ENCODE measurements around the gene CNTN6. TPM values are rescaled to one million over a fixed set of nuclear protein-coding genes. Genes with fewer than 3 reads are reported as not detected.

CNTN6 gene
- total and polyA plus RNA-seq, 2 of the 4 experiments (the other 2 are of a cell fraction), result not detected

DNA sequence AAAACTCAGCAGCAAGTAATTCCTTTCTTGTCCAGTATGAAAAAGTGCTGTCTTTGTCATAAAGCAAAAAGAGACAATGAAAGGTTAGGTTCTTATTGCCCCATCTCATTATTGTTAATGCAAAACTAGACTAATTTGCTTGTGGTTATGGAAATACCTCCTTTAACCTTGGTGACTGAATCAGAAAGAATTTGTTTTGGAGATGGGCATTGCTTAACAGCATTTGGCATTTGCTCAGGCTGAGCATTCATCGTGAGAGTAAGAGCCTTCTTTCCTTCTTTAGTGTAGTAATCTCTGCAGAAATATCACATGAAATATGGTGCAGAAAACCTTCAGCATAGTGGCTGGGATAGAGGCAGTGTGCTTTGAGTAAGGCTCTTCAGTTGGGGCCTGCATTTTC lies 103.1 kb downstream of the CNTN6 start:
- Histone ChIP-seq H3K56ac (ENCODE audit: extremely low read depth, insufficient read depth, low read length) (no peak overlapping the region), H3K9me1 (ENCODE audit: insufficient read depth, low read length) (no peaks in the 10 kb centered on the region), H3K9ac (ENCODE audit: low read depth, low read length) (no peak overlapping the region), H3K27me3 (ENCODE audit: control insufficient read depth, insufficient read depth, low read length) (no peaks in the 10 kb centered on the region), H3K79me1 (ENCODE audit: low read depth in 1 of 2, low read length in 2 of 2) (no peaks in the 10 kb centered on the region), H2BK20ac (ENCODE audit: low read depth, low read length) (no peak overlapping the region), H3K18ac (ENCODE audit: low read depth, low read length) (no peak overlapping the region), H3K4ac (ENCODE audit: low read depth, low read length) (no peak overlapping the region), H3K23ac (ENCODE audit: low read depth, low read length) (no peak overlapping the region), H2BK5ac (ENCODE audit: low read depth, low read length, poor library complexity, severe bottlenecking) (peak overlapping the region; percentile 8), H4K5ac (ENCODE audit: low read depth, low read length) (no peak overlapping the region), H3K36me3 (ENCODE audit: control insufficient read depth, insufficient read depth, low read length) (no peaks in the 10 kb centered on the region), H4K8ac (ENCODE audit: low read depth in 2 of 2, low read length in 2 of 2) (no peak overlapping the region), H3K27ac (ENCODE audit: insufficient read depth, low read length) (no peak overlapping the region), H2AK5ac (ENCODE audit: low read depth, low read length) (no peak overlapping the region), H4K91ac (ENCODE audit: insufficient read depth, low read depth, low read length) (no peak overlapping the region), H3K14ac (replicated peaks; ENCODE audit: low read depth, low read length) (no peak overlapping the region), H2BK120ac (ENCODE audit: low read depth, low read length) (no peak overlapping the region), H2AFZ (replicated peaks; ENCODE audit: low read length, poor library complexity) (no peak overlapping the region), H3K4me1 (ENCODE audit: control insufficient read depth, insufficient read depth, low read length) (no peaks in the 10 kb centered on the region), H4K20me1 (ENCODE audit: insufficient read depth, low read length) (no peaks in the 10 kb centered on the region), H3K9me3 (ENCODE audit: control insufficient read depth, insufficient read depth, low read length) (peaks cover 4% of the 10 kb centered on the region; the same call in 1 of the 2 replicates), H3K4me3 (ENCODE audit: insufficient read depth, low read depth, low read length) (no peak overlapping the region), H3K4me2 (ENCODE audit: low read depth, low read length) (no peak overlapping the region), H2BK15ac (ENCODE audit: low read depth, low read length) (no peak overlapping the region), H2AK9ac (replicated peaks; ENCODE audit: low read depth, low read length, poor library complexity) (no peak overlapping the region)
- intact Hi-C loops (cut with micrococcal nuclease), result no loop called here
- DNase-seq (peak; percentile 68), ATAC-seq (ENCODE audit: low read depth) (no peak)
- ChIA-PET POLR2A (ENCODE audit: unreplicated experiment) (no interaction called here), CTCF (no interaction called here)
- peak; percentile 65 for TF ChIP-seq CEBPB (IDR thresholded peaks at IDR 0.05; ENCODE audit: low read depth, low read length)
- TF ChIP-seq, protein P1, sequence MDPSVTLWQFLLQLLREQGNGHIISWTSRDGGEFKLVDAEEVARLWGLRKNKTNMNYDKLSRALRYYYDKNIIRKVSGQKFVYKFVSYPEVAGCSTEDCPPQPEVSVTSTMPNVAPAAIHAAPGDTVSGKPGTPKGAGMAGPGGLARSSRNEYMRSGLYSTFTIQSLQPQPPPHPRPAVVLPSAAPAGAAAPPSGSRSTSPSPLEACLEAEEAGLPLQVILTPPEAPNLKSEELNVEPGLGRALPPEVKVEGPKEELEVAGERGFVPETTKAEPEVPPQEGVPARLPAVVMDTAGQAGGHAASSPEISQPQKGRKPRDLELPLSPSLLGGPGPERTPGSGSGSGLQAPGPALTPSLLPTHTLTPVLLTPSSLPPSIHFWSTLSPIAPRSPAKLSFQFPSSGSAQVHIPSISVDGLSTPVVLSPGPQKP (IDR thresholded peaks at IDR 0.05; ENCODE audit: borderline replicate concordance, low read depth, low read length), result no peak
- WGBS, 2 experiments (ENCODE audit: extremely low coverage in 2 of 2, insufficient read length in 1 of 2), result no CpG with 5 or more reads among the region's 1 CpG
- dilution Hi-C loops (cut with HindIII; ENCODE audit: low sequenced_read_pairs, unreplicated experiment), result no loop called here
- no TSS peak for BruUV-seq (replicated peaks)
- in situ Hi-C loops (cut with MboI; ENCODE audit: low sequenced_read_pairs), result no loop called here
